GM21576 (cell line): ENCODE measurements around the gene FBXL12.
"Not testable (repeated sequence)": the region's sequence is repeated elsewhere in the genome, so short reads cannot be mapped to it uniquely, and the experiment has no call there.

Experiments
- ATAC-seq: cut with Tn5 transposase; IDR thresholded peaks from one replicate; pipeline ENCODE4 v1.9.1; 2021; ENCODE audit warnings: mild to moderate bottlenecking, moderate library complexity; ENCODE audit not compliant: unreplicated experiment

FBXL12 gene

DNA sequence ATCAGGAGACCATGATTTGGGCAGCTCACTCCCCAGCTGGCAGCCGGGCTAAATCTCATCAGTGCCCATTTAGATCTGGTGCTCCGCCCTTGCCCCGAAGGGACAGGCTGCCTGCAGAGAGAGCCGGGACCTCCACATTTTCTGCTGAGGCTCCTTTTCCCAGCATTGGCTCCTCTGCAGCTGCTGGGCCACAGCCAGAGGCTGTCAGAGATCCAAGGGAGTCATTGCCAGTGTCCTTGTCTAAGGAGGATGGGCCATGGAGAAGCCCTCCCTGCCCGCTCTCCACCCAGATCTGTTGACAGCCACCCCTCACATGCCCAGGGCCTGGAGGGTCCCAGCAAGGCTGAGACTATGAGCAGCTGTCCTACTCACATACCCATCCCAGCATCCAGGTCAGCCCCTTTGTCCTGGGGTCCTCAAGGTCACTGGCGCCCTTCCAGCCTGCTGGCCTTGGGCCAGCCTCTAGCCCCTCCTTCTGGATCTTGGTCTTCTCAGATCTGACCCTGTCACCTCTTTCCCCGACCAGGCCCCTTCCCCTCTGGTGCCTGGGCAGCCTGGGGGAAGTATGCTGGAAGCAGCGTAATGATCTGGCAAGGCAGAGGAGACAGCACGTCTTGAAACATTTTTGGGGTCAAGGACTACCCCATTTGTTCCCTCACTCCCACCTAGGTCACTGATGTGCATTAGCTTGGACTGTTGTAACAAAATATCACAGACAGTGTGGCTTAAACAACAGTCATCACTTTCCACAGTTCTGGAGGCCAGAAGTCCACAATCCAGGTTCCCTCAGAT lies 24.2 kb upstream of the FBXL12 start:
- no peak for ATAC-seq

DNA sequence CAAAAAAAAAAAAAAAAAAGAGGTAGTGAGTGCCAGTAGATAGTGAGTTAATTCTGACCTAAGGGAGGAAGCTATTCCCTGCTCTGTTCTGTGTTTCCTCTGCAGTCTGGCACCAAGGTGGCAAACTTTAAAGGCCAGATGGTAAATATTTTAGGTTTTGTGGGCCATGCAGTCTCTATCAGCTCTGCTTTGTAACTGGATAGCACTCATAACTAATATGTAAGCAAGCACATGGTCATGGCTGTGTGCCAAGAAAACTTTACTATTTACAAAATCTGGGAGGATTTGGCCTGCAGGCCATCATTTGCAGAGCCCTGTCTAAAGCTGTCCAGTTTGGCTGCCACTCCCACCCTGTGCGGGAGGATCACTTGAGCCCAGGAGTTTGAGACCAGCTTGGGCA lies 20.5 kb upstream of the FBXL12 start:
- no peak for ATAC-seq

DNA sequence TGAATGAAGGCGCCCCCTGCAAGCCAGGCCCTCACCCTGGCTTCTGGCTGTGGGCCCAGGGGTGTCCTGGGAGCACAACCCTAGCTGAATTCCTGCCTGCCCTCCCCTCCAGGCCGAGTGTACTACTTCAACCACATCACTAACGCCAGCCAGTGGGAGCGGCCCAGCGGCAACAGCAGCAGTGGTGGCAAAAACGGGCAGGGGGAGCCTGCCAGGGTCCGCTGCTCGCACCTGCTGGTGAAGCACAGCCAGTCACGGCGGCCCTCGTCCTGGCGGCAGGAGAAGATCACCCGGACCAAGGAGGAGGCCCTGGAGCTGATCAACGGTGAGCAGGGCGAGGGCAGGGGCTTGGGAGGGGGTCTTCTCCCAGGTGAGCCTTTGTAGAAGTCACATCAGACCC lies 19.4 kb upstream of the FBXL12 start:
- no peak for ATAC-seq

DNA sequence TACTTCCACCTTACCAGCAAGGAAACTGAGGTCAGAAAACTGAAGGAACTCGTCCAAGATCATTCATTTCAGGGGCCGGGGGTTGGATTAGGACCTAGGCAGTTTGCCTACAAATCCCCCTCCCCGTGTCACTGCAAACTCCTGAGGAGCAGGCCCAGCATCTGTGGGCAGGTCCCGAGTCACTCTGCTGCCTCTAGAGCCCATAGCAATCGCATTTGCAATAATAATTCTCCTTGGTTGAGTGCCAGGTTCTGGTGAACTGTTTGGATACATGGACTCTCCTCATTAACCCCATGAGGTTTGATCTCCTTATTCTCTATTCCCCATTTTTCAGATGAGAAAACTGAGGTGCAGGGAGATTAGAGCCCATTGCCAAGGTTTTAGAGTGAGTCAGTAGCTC lies 17.1 kb upstream of the FBXL12 start:
- no peak for ATAC-seq

DNA sequence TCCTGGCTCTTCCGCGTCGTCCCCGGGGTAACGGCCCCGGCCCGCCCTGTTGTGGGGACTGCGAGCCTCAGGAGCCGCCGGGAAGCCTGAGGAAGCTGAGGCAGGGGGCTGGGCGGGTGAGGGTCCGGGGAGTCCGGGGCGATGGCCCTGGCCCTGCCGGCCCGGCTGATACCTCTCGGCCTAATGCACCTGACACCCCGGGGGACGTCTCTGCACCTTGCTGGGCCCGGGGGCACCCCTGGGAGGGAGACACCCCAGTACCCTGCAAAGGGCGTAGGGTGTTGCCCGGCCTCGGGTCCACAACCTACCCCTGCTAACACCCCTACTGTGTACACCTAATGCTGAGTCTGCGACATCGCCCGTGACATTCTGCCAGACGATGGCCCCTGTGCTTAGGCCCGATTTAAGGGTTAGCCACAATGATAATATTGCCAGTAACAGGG lies 16.6 kb upstream of the FBXL12 start:
- ATAC-seq, result no peak

DNA sequence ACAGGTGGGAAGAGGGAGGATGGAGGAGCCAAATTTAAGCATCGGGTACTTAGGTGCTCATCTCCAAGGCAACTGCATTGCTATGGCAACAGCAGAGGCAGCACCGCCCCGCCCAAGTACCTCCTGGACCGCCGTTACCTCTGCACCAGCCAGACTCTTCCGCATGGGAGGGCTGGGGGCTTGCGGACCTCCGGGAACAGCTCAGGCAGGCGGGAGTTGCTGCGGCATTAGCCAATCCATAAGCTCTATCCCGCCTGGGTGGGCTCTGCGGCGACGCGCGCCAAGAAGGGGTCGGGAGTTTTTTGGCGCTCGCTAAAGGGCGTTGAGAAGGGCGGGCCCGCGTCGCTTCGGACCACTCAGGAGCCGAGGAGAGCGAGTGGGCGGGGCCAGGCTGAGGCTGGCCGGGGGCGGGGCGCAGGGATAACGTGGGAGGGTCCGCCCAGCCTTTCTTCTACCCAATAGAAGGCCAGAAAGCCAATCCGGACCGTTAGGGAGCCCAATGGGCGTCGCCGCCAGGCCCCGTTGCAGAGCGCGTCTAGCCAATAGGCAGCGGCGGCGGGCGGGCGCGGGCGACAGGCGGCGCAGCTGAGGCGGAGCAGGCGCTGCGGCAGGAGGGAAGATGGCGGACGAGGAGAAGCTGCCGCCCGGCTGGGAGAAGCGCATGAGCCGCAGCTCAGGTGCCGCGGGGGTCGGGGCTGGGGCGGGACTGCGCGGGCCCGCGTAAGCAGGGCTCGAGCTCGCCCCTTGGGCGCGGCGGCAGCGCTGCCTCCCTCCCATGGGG lies 16.0 kb upstream of the FBXL12 start, which contains the start of gene PIN1:
Gene PIN1, plus strand, starts transcription at position 593 of the 781 bp plus-strand sequence. Its CDS starts 27 bp downstream, at position 620.
- ATAC-seq, result peak; percentile 95

DNA sequence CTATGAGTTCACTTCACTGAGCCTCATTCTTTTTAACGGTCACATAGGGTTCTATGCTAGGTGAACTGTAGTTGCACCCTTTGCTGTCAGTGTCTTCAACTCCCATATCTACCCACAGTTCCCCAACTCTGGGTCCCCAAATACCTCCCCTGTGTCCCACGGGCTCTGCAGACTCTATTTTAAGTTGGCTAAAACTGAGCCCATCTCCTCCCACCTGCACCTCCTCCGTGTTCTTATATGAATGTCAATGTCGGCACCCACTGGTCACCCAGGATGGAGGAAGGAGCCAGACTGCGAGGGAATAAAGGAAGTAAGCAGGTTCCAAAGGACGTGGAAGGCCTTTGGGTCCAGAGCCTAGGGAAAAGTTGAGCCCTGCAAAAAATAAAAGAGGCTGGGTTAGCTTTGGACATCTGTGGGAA lies 15.4 kb upstream of the FBXL12 start:
- no peak for ATAC-seq

DNA sequence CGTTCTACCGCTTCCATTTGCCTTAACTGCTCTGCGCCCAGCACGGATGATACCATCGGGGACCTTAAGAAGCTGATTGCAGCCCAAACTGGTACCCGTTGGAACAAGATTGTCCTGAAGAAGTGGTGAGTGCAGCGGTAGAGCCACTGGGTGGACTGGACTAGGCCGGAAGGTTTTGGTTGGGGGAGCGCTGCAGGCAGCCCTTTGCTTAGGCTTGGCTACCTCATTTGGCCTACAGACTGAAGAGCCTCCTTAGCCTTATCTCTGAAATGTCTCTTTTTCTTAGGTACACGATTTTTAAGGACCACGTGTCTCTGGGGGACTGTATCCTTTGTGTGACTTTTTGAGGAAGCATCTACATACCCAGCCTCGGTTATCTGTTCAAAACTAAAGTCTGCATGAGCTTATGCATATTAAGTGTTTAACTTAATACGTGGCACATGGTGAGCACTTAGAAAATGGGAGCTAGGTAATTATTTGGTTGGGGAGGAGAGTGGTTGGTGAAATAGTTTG lies 9.7 kb upstream of the FBXL12 start:
- no peak for ATAC-seq

DNA sequence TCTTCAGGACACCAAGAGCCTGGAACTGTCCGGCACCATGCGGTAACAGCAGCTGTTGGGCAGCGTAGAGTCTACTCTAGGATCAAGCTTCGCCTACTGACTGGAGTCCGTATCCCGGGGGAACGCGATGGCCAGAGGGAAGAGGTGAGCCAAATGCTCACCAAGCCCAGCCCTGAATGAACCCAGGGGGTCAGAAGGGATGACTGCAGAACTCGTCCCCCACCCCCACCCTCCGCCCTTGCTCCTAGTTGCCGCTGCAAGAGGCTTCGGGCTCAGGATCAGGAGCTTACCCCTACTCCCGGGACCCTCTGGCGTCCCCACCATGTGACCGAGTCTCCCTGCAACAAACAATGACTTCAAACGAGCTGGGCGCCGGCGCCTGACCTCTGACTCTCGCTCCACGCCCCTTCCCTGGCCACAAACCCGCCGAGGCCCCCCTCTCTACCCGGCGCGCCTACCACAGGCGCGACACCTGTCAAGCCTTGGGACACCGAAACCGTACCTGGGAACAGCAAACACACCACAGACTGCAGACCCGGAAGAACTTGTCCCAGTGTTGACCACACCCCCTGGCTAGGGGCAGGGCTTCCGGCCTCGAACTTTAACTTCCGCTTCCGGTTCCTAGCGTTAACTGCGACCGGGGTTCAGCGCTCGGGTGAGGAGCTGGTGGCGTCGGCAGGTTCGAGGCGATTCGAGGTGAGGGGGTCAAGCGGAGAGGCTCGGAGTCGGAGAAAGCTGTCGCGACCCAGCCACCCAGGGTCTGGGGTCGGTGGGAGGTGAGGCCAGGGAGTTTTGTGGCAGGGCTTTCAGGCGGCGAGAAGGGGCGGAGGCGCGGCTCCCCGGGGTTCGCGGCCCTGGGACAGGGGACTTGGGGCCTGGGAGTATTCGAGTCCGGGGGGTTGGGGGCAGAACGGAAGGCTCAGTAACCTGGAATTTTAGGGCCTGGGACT lies 8.7 kb upstream of the FBXL12 start, which contains the start of gene UBL5:
Gene UBL5, plus strand, starts transcription at position 630 of the 950 bp plus-strand sequence. CDS start 420 bp downstream, outside the sequence.
- peak; percentile 86 for ATAC-seq

DNA sequence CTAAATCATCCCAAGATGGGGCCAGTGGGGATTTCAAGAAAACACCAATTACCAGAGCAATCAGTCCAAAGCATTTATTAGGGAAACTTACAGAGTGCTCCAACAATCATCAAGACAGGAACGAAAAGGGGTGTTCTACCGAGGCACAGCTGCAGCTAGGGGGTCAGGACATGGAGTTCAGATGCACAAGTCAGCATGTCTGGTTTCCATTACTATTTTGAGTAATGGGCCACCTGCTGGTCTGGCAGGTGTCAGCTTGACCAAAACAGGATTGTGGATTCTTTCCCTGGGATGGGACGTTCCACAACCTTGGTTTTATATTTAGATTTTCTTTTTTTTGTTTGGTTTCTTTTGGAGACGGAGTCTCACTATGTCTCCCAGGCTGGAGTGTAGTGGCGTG lies 4.9 kb upstream of the FBXL12 start:
- no peak for ATAC-seq

DNA sequence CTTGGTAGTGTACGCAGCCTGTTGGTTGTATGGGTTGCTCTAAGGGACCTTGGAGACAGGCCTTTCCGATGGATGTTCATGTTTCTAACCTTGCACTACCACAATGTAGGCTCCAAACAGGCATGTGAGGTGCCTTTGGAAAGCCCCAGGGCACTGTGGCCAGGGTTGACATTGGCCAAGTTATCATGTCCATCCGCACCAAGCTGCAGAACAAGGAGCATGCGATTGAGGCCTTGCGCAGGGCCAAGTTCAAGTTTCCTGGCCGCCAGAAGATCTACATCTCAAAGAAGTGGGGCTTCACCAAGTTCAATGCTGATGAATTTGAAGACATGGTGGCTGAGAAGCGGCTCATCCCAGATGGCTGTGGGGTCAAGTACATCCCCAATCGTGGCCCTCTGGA lies 1.2 kb upstream of the FBXL12 start:
- ATAC-seq, result not testable (repeated sequence)

DNA sequence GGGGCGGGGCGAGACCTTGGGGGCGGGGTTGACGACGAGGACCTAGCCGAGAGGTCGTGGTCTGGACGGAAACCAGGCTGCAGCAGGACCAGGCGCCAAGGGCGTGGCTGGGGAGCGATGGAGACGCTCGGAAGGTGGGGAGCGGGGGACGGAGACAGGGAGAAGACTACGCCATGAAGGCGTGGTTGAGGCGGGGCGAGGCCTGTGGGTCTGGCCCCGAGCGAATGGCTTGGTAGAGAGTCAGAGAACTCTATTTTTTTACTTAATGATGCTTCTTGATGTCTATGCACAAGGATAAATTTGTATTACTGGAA lies 674 bp upstream of the FBXL12 start:
- no peak for ATAC-seq

DNA sequence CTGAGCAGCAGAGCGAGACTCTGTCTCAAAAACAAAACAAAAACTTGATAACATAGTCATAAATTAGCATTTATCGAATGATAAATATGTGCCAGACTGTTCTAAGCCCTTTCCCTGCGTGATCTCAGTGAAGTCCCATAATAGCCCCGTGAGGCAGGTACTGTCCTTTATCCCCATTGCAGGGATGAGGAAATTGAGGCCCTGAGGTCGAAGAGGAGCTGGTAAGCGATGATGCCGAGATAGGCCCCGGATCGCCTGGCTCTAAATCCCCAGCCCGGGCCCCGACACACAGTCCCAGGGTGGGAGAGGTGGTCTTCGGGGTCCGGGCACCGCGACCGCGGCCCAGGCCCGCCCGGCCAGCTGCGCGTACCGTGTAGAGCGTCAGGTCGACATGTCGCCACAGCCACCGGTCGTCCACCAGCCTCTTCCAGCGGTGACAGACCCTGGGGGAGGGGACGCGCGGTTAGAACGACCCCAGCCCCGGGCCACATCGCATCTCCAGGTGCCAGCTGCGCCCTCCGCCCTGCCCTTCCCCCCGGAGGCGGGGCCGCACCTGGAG lies 625 bp downstream of the FBXL12 start:
- no peak for ATAC-seq

DNA sequence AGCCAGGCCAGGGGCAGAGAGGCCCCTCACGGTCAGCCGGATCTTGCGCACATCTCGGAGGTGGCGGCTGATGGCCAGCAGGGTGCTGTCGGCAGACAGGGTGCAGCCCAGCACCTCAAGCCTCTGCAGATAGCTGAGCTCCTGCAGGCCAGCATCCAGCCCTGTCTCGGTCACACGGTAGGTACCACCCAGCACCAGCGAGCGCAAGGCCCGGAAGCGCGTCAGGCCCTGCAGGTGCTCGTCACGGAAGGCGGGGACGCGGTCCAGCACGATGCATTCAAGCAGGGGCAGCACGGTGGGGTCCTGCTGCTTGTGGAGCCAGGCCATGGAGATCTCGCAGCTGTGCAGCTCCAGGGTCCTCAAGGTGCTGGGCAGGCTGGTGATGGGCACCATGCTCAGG lies 7.7 kb downstream of the FBXL12 start:
- no peak for ATAC-seq

DNA sequence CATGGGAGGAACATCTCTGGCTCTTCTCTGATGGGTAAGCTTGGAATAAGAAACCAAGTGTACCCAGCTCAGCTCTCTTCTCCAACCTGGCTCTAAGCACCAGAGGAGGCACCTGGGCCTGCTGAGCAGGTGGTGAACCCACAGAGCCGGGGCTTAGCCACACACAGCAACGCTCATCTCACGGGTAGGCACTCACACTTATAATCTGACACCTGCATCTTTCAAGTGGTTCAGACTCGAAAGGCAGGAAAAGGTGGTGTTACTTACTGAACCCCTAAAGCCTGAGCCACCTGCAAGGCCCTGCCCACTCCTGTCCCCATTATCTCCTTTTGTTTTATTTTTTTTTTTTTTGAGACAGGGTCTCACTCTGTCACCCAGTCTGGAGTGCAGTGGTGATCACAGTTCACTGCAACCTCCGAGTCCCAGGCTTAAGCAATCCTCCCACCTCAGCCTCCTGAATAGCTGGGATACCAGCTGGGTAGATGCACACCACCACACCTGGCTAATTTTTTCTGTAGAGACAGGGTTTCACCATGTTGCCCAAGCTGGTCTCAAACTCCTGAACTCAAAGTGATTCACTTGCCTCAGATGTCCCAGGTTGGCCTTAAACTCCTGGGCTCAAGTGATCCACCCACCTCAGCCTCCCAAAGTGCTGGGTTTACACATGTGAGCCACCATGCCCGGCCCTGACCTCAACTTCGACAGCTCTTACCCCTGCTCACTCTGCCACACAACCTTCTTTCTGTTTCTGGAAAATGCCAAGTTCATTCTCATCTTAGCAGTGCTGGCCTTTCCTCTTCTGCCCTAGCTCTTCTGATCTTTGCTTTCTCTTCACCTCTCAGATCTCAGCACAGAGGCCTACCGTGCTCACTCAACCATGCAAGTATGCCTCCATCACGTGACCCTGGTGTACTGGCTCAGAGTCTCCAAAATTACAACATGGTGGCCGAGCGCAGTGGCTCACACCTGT lies 9.7 kb downstream of the FBXL12 start:
- ATAC-seq, result no peak

DNA sequence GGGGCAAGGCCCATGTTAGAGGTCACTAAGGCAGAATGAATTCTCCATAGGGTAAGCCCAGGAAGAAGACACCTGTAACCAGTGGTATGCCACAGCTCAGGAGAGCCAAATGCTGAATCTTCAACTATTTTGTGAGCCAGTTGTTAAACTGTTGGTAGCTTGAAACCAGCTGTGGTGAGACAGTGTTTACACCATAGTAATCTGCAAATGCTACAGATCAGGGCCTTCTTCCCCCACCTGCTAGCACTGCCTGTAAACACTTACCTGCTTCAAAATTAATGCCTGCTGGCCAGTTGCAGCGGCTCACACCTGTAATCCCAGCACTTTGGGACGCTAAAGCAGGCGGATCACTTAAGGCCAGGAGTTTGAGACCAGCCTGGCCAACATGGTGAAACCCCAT lies 12.1 kb downstream of the FBXL12 start:
- no peak for ATAC-seq

DNA sequence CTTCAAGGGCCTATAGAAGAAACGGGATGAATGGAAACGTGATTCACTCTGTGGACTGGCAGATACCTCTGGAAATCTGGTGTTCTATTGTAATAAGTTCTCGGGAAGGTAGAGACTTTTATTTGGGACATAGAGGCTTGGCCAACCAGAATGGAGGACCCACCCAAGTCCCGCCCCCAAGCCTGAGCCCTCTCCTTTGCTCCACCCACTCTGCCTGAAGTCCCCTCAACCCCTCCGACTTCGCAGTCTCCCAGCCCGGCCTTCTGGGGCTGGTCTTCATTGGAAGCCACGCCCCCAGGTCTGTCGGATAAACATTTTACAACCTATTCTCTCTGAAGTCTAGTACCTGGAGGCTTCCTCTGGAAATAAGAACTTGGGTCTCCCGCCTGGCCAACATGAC lies 16.9 kb downstream of the FBXL12 start:
- no peak for ATAC-seq

DNA sequence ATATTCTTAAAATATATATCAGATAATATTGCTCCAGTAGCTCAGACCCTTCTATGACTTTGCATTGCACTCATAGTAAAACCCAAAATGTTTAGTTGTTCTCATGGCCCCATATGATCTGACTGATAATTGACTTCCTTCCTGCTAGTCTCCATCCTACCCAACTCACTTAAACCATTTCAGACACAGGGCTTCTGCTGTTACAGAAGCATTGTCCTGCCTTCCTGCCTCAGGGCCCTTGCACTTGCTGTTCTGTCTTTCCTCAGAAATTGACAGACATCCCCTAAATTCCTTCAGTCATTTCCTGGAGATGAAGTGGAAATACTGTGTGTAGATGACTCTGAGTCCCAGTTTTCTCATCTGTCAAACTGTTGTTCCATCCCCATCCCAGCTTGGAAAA lies 19.7 kb downstream of the FBXL12 start:
- ATAC-seq, result no peak

DNA sequence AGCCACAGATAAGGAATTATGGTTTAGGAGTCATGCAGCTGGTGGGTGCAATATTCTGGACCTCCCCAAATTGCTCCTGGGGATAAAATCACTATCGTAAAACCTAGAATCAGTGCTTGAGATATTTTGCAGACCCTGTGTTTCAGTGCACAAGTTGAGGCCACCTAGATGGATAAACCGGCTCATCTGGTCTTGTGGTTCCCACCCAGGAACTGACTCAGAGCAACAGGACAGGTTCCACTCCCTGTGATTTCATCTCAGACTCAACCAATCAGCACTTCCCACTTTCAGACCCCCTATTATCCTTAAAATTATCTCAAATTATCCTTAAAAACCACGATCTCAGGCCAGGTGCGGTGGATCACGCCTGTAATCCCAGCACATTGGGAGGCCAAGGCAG lies 21.0 kb downstream of the FBXL12 start:
- ATAC-seq, result no peak
